Large intestine (tissue), 3 donors: ENCODE measurements around the gene C17orf78. TPM values are rescaled to one million over a fixed set of nuclear protein-coding genes. Genes with fewer than 3 reads are reported as not detected.
"Not testable (repeated sequence)": the region's sequence is repeated elsewhere in the genome, so short reads cannot be mapped to it uniquely, and the experiment has no call there.

Experiments
- DNase-seq, 2 donors: peaks; one replicate each; pipeline versions ENCODE4 v3.0.0 to v3.0.0-alpha.2; 2013
- H3K27ac ChIP-seq: one replicate; pipeline ENCODE4 v1.5.1; 2013; ENCODE audit warnings: low read length
- H3K27me3 ChIP-seq: 2 replicates; pipeline ENCODE4 v1.6.1; 2013; ENCODE audit warnings: low read length; ENCODE audit not compliant: control insufficient read depth, insufficient read depth
- H3K36me3 ChIP-seq: 2 replicates; pipeline ENCODE4 v1.6.1; 2013; ENCODE audit warnings: low read length; ENCODE audit not compliant: control insufficient read depth, insufficient read depth
- H3K4me1 ChIP-seq: one replicate; pipeline ENCODE4 v1.6.1; 2013; ENCODE audit warnings: low read length; ENCODE audit not compliant: control insufficient read depth, insufficient read depth
- H3K4me3 ChIP-seq: one replicate; pipeline ENCODE4 v1.5.1; 2013; ENCODE audit warnings: low read length
- H3K9me3 ChIP-seq: one replicate; pipeline ENCODE4 v1.6.1; 2013; ENCODE audit warnings: mild to moderate bottlenecking, low read depth, low read length, moderate library complexity; ENCODE audit not compliant: control insufficient read depth
- WGBS: methylation state at CpG from one replicate; pipeline ENCODE4 v1.1.5; 2013; ENCODE audit warnings: low lambda C conversion rate; ENCODE audit not compliant: insufficient coverage; 5-methylcytosine and 5-hydroxymethylcytosine counted together
- polyA plus RNA-seq: library from polyadenylated mRNA; unstranded; fragments of 120-200 nt; gene quantifications from one replicate; pipeline ENCODE4 v1.2.1, GENCODE V29; 2013

The C17orf78 gene
- polyA plus RNA-seq, 1 donor: 6.0 TPM

DNA sequence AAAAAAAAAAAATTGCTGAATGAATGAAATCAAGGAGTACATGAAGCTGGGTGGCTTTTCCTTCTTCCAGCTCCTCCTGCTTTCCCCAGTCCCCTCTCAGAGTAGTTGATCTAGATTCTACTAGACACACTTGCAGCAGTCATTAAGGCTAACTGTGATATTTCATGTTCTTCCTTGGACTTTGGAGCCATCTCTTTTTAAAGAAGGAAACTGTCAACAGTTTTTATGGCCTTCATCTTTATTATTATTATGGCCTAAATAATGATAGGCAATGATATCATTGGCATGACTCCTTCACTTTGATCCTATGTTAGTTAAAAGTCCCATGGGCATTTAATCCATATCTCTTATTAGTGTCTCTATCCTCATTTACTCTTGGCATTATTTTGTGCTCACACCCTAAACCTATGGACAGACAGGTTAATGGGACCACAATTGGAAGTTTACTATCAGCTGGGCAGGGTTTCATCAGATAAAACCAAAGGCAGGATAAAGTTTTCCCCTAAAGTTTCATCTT is 9.7 kb downstream of the C17orf78 start:
- H3K27me3 ChIP-seq: no peaks in the 10 kb centered on the region
- peak; percentile 50 to 87 for DNase-seq
- no peak overlapping the region for H3K4me3 ChIP-seq
- no peaks in the 10 kb centered on the region for H3K36me3 ChIP-seq
- H3K9me3 ChIP-seq: no peaks in the 10 kb centered on the region
- H3K4me1 ChIP-seq: peaks cover 44% of the 10 kb centered on the region
- H3K27ac ChIP-seq: peak overlapping the region; percentile 58

DNA sequence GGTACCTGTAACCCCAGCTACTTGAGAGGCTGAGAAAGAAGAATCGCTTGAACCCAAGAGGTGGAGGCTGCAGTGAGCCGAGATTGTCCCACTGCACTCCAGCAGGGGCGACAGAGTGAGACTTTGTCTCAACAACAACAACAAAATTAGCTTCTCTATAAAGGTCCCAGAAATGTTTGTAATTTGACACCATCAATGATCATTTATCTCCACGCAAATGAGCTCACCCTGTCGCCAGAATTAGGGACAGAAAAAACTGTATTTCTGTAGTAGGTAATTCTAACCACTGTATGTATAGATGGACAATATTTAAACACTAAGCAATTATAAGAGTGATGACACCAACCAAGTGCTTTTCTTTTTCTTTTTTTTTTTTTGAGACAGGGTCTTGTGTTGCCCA is 10.7 kb downstream of the C17orf78 start:
- no peak for DNase-seq
- no peak overlapping the region for H3K27ac ChIP-seq

DNA sequence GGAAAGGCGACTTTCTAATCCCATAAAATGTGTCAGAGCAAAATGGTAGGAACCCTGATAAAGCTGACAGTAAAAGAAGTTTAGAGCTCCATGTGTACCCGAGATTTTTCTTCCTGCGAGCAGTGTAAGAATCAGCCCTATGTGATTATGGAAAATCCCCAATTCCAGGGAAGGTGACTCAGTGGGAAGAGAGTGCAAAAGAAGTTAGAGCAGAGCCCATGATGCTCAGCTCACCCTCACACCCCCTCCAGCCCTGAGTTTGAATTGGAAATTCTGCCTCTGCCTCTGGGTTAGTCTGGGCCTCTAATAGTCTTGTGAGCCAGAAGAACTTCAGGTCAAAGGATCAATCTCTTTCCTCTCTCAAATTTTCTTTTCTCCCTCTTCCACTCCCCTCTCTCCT is 12.5 kb downstream of the C17orf78 start:
- Histone ChIP-seq H3K4me1 (peaks cover 58% of the 10 kb centered on the region), H3K9me3 (no peaks in the 10 kb centered on the region), H3K4me3 (no peak overlapping the region), H3K27me3 (no peaks in the 10 kb centered on the region), H3K36me3 (no peaks in the 10 kb centered on the region), H3K27ac (no peak overlapping the region)
- WGBS: no CpG with 5 or more reads among the region's 3 CpGs
- no peak for DNase-seq

More for the DNA sequence above, 10.7 kb downstream of the C17orf78 start:
- Histone ChIP-seq H3K9me3 (no peaks in the 10 kb centered on the region), H3K36me3 (no peaks in the 10 kb centered on the region), H3K4me3 (no peak overlapping the region), H3K27me3 (no peaks in the 10 kb centered on the region), H3K4me1 (peaks cover 51% of the 10 kb centered on the region)
- WGBS: no CpG with 5 or more reads among the region's 5 CpGs

DNA sequence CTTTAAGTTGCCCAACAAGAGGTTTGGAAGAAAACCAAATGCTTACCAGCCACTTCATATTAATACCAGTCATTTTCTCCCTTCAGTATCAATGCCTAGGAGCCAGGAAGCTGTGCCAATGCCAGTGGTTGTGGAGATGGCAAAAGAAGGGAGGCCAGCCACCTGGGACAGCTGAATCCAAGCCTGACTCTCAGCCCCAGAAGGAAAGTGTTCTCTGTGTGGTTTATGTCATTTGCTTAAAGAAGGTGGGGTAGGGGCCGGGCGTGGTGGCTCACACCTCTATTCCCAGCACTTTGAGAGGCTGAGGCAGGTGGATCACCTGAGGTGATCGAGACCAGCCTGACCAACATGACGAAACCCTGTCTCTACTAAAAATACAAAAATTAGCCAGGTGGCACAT is 13.4 kb downstream of the C17orf78 start:
- H3K27me3 ChIP-seq: no peaks in the 10 kb centered on the region
- no peak overlapping the region for H3K4me3 ChIP-seq
- H3K36me3 ChIP-seq: no peaks in the 10 kb centered on the region
- H3K4me1 ChIP-seq: peaks cover 53% of the 10 kb centered on the region
- no peak for DNase-seq
- H3K27ac ChIP-seq: peak overlapping the region; percentile 15
- WGBS: 100% methylated on average over 1 of the region's 4 CpGs
- H3K9me3 ChIP-seq: no peaks in the 10 kb centered on the region

DNA sequence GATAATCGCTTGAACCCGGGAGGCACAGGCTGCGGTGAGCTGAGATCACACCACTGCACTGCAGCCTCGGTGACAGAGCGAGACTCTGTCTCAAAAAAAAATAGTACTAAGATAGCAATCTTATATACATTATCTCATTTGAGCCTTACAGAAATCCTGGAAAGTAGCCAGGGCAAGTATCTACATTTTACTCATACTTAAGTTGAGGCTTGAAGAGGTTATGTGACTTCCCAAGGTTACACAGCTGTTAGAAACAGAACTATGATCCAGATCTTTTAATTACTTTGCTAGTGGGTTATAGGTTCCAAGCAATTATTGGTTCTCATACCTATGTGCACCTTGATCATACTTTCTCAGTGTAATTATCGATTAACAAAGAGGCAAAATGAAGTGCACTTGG is 15.4 kb downstream of the C17orf78 start:
- no CpG with 5 or more reads among the region's 6 CpGs for WGBS
- no peaks in the 10 kb centered on the region for H3K36me3 ChIP-seq
- H3K27ac ChIP-seq: peak overlapping the region; percentile 58
- no peaks in the 10 kb centered on the region for H3K9me3 ChIP-seq
- no peak overlapping the region for H3K4me3 ChIP-seq
- H3K27me3 ChIP-seq: no peaks in the 10 kb centered on the region
- H3K4me1 ChIP-seq: peaks cover 41% of the 10 kb centered on the region
- no peak for DNase-seq

DNA sequence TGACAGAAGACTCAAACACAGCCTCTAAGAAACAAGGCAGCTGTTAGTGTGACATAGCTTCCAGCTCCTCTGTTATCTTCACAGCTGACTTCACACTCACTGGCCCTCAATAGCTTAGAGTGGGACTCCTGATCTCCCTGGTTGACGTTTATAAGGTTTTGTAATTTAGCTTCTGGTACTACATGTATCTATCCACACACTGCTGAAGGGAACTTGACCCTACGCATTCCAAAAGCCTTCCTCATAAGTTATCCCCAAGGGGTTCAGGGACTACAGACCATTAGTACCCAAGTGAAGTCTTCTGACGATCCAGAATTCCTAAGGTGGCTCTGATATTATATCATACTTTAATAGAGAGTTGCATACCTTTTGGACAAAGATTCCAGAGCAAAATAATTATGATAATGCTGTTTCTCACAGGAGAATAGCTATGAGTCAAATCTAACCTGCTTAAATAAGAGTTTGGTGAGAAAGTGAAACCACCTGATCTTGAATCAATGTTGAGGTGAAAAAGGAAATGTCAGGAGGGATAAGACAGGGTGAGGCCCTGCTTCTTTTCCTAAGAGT is 16.3 kb downstream of the C17orf78 start:
- Histone ChIP-seq H3K36me3 (no peaks in the 10 kb centered on the region), H3K27ac (peak overlapping the region; percentile 58), H3K9me3 (no peaks in the 10 kb centered on the region), H3K4me3 (no peak overlapping the region), H3K4me1 (peaks cover 33% of the 10 kb centered on the region), H3K27me3 (no peaks in the 10 kb centered on the region)
- peak; percentile 45 to 69 for DNase-seq
- WGBS: no CpG with 5 or more reads among the region's 3 CpGs

DNA sequence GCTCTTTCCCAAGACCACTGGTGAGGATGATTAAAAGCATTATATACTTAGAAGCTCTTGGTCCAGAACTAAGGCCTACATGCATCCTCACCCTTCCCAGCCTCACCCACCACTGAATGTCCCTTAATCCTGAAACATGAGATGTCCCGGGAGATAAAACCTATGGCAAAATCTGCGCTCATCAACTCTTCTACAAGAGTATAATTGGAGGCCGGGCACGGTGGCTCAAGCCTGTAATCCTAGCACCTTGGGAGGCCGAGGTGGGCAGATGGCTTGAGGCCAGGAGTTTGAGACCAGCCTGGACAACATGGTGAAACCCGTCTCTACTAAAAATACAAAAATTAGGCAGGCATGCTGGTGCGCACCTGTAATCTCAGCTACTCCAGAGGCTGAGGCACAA is 17.6 kb downstream of the C17orf78 start:
- Histone ChIP-seq H3K4me3 (no peak overlapping the region), H3K4me1 (peaks cover 26% of the 10 kb centered on the region), H3K27ac (no peak overlapping the region), H3K9me3 (no peaks in the 10 kb centered on the region), H3K36me3 (no peaks in the 10 kb centered on the region), H3K27me3 (no peaks in the 10 kb centered on the region)
- 100% methylated on average over 1 of the region's 7 CpGs for WGBS
- DNase-seq: no peak

DNA sequence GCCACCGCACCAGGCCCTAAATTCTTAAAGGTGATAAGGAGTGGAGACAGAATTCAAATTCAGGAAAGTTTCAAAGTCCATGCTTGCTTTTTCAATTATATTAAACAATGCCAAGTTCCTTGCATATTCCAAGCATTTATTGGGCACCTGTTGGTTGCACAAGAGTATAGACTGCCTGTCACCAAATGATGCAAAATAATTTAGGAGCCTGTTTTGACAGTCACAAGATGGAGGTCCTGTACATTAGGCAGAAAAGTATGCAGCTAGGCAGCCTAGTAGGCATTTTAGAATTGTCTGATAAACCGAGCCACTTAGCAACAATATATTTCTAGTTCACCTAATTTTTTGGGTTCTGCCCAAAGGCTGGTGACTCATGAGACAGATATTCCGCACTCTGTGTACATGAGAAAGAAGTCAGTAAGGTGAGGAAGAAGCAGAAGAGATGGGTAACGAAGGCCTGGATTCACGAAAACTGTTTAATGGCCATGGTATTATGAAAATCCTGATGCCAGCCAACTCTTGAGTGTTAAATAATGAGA is 23.5 kb downstream of the C17orf78 start:
- WGBS: 96% methylated on average over 4 of the region's 5 CpGs
- Histone ChIP-seq H3K4me3 (no peak overlapping the region), H3K27me3 (no peaks in the 10 kb centered on the region), H3K9me3 (no peaks in the 10 kb centered on the region), H3K36me3 (no peaks in the 10 kb centered on the region), H3K27ac (no peak overlapping the region), H3K4me1 (no peaks in the 10 kb centered on the region)
- no peak for DNase-seq

DNA sequence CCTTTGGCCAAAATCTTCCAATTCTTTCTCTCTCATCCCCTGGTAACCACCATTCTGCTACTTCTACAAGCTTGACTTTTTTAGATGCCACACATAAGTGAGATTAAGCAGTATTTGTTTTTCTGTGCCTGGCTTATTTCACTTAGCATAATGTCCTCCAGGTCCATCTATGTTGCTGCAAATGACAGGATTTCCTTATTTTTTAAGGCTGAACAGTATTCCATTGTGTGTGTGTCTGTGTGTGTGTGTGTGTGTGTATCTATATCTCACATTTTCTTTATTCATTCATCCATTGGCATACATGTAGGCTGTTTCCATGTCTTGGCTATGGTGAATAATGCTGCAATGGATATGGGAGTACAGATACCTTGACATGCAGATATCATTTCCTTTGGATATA is 24.7 kb downstream of the C17orf78 start:
- Histone ChIP-seq H3K4me1 (peaks cover 6% of the 10 kb centered on the region), H3K27me3 (no peaks in the 10 kb centered on the region), H3K27ac (no peak overlapping the region), H3K9me3 (no peaks in the 10 kb centered on the region), H3K36me3 (no peaks in the 10 kb centered on the region), H3K4me3 (no peak overlapping the region)
- DNase-seq: no peak

DNA sequence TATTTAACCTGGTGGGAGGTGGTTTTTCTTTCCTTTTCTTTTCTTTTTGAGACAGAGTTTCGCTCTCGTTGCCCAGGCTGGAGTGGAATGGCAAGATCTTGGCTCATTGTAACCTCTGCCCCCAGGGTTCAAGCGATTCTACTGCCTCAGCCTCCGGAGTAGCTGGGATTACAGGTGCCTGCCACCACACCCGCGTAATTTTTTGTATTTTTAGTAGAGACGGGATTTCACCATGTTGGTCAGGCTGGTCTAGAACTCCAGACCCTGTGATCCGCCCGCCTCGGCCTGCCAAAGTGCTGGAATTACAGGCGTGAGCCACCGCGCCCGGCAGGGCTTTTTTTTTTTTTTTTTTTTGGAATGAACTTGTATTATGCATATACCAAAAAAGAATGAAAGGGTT is 29.7 kb downstream of the C17orf78 start:
- not testable (repeated sequence) for H3K27me3 ChIP-seq, H3K9me3 ChIP-seq, H3K36me3 ChIP-seq, H3K4me1 ChIP-seq
- Histone ChIP-seq H3K27ac (peak overlapping the region; percentile 92), H3K4me3 (peak overlapping the region; percentile 83)
- peak in 1 of 2 donors; percentile 31 for DNase-seq
- no CpG with 5 or more reads among the region's 14 CpGs for WGBS

DNA sequence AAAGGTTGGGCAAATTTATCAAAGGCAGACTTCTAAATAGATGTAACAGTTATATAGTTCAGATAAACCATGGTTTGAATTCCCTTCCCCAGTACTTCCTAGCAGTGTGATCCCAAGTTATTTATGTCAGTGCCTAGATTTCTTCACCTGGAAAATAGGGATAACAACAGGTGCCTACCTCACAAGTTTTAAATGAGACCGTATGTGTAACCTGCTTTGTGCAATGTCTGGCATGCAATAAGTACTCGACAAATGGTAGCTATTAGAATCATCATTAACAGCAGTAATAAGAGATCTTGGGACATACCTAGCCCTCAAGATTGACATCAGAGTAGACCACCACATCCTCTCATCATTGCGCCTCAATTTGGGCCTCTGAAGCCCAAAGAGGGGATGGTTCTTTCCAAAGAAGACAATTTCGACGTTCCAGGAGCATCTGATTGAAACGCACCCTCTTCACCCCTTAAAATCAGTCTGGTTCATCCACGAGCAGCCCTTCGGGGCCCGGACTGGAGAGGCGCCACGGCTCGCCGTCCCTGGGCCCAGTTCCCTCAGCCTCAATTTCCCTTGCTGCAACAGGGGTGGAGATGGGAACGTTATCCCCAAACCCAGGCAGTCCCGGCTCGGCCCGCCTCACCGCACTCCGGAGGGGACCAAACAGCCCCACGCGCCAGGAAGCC is 30.3 kb downstream of the C17orf78 start:
- Histone ChIP-seq H3K36me3 (peaks cover 11% of the 10 kb centered on the region), H3K4me1 (peaks cover 9% of the 10 kb centered on the region), H3K27me3 (no peaks in the 10 kb centered on the region), H3K27ac (peak overlapping the region; percentile 92), H3K9me3 (no peaks in the 10 kb centered on the region), H3K4me3 (peak overlapping the region; percentile 83)
- WGBS: no CpG with 5 or more reads among the region's 21 CpGs
- DNase-seq: peak in 1 of 2 donors; percentile 59
